ENCODE measurements around the gene RABGGTA.

DNA sequence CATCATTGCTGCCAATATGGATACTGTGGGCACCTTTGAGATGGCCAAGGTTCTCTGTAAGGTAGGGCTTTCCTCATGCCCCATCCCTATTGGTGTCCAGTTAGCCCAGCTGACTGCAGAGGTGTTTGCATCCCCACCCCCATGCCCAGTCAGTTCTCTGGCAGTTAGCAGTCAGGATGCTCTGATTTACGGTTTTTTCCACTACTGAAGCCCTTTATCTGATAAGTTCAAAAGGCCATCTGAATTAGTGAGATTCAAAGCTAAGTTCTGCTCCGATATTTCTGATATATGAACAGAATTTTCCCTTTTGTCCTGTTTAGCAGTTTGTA, 37.9 kb downstream of the RABGGTA start:
- TF ChIP-seq, protein P1, sequence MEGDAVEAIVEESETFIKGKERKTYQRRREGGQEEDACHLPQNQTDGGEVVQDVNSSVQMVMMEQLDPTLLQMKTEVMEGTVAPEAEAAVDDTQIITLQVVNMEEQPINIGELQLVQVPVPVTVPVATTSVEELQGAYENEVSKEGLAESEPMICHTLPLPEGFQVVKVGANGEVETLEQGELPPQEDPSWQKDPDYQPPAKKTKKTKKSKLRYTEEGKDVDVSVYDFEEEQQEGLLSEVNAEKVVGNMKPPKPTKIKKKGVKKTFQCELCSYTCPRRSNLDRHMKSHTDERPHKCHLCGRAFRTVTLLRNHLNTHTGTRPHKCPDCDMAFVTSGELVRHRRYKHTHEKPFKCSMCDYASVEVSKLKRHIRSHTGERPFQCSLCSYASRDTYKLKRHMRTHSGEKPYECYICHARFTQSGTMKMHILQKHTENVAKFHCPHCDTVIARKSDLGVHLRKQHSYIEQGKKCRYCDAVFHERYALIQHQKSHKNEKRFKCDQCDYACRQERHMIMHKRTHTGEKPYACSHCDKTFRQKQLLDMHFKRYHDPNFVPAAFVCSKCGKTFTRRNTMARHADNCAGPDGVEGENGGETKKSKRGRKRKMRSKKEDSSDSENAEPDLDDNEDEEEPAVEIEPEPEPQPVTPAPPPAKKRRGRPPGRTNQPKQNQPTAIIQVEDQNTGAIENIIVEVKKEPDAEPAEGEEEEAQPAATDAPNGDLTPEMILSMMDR (IDR thresholded peaks at IDR 0.05) = no peak
- TF ChIP-seq POLR2AphosphoS5 (IDR thresholded peaks at IDR 0.05) = no peak
- no peak for TF ChIP-seq EP300 (IDR thresholded peaks at IDR 0.05)
- no peak for TF ChIP-seq POLR2A (IDR thresholded peaks at IDR 0.05)

Measured in upper lobe of left lung (tissue), 4 donors.